GM12878 (cell line): ENCODE measurements around the gene ZSCAN26. TPM values are rescaled to one million over a fixed set of nuclear protein-coding genes. Genes with fewer than 3 reads are reported as not detected.
A peak's percentile ranks its signal among the peaks of the same experiment; 100 is the strongest.

ENCODE experiments used
- ATF3 ChIP-seq: IDR thresholded peaks from 2 replicates; pipeline ENCODE4 v1.6.1; 2011; ENCODE audit warnings: low read depth, mild to moderate bottlenecking, low read length, moderate library complexity, borderline replicate concordance; ENCODE audit errors: extremely low read depth
- ATF7 ChIP-seq: fragments of 450-650 bp; IDR thresholded peaks from 2 replicates; pipeline ENCODE4 v1.6.1; 2016; ENCODE audit warnings: low read depth, mild to moderate bottlenecking
- BHLHE40 ChIP-seq, 2 experiments: fragments of 450-650 bp in 1 of 2; IDR thresholded peaks; 2 replicates each; pipeline ENCODE4 v1.6.1; 2011 to 2017; ENCODE audit warnings: low read depth in 2 of 2, borderline replicate concordance in 1 of 2, improper control_type of control experiment in 1 of 2, low read length in 1 of 2, mild to moderate bottlenecking in 1 of 2
- BMI1 ChIP-seq: fragments of 450-650 bp; IDR thresholded peaks from 2 replicates; pipeline ENCODE4 v1.6.1; 2016; ENCODE audit warnings: mild to moderate bottlenecking, moderate library complexity, borderline replicate concordance
- CBX3 ChIP-seq: fragments of 200-600 bp; sonication (generic); IDR thresholded peaks from 2 replicates; pipeline ENCODE4 v1.6.1; 2016; ENCODE audit warnings: low read depth, borderline replicate concordance
- CHD1 ChIP-seq: IDR thresholded peaks from 2 replicates; pipeline ENCODE4 v1.6.1; 2012; ENCODE audit warnings: low read depth, low read length, improper control_type of control experiment
- CHD2 ChIP-seq: IDR thresholded peaks from 2 replicates; pipeline ENCODE4 v1.6.1; 2011; ENCODE audit warnings: low read depth, low read length, improper control_type of control experiment, borderline replicate concordance
- DPF2 ChIP-seq: fragments of 450-650 bp; IDR thresholded peaks from 2 replicates; pipeline ENCODE4 v1.6.1; 2017; ENCODE audit warnings: mild to moderate bottlenecking
- GABPA ChIP-seq: IDR thresholded peaks from 2 replicates; pipeline ENCODE4 v1.6.1; 2014; ENCODE audit warnings: antibody characterized with exemption, low read depth, mild to moderate bottlenecking, inconsistent platforms
- HCFC1 ChIP-seq: fragments of 150-350 bp; IDR thresholded peaks from 2 replicates; pipeline ENCODE4 v1.6.1; 2014; ENCODE audit warnings: low read length
- IKZF2 ChIP-seq, 2 experiments: fragments of 450-650 bp; IDR thresholded peaks; 2 replicates each; pipeline ENCODE4 v1.6.1; 2017; ENCODE audit warnings: mild to moderate bottlenecking in 2 of 2, moderate library complexity in 2 of 2
- IRF5 ChIP-seq: fragments of 450-650 bp; IDR thresholded peaks from 2 replicates; pipeline ENCODE4 v1.6.1; 2017; ENCODE audit warnings: borderline replicate concordance
- JUNB ChIP-seq: IDR thresholded peaks from 2 replicates; pipeline ENCODE4 v1.6.1; 2016; ENCODE audit warnings: antibody characterized with exemption, mild to moderate bottlenecking
- MTA2 ChIP-seq: fragments of 450-650 bp; IDR thresholded peaks from 2 replicates; pipeline ENCODE4 v1.6.1; 2016; ENCODE audit warnings: low read depth, mild to moderate bottlenecking, moderate library complexity
- NFIC ChIP-seq: IDR thresholded peaks from 2 replicates; pipeline ENCODE4 v1.6.1; 2012; ENCODE audit warnings: low read depth, mild to moderate bottlenecking, inconsistent platforms, low read length, moderate library complexity
- NFXL1 ChIP-seq: fragments of 450-650 bp; IDR thresholded peaks from 2 replicates; pipeline ENCODE4 v1.6.1; 2017; ENCODE audit warnings: antibody characterized with exemption, mild to moderate bottlenecking, borderline replicate concordance
- NR2C2 ChIP-seq: IDR thresholded peaks from 2 replicates; pipeline ENCODE4 v1.6.1; 2011; ENCODE audit warnings: borderline replicate concordance, low read depth; ENCODE audit not compliant: control insufficient read depth, insufficient read length
- PRDM15 ChIP-seq: fragments of 450-650 bp; formaldehyde crosslinking; IDR thresholded peaks from 2 replicates; pipeline ENCODE4 v1.4.0; 2020; ENCODE audit warnings: mild to moderate bottlenecking, moderate library complexity
- SMC3 ChIP-seq: IDR thresholded peaks from 2 replicates; pipeline ENCODE4 v1.6.1; 2011; ENCODE audit warnings: low read length, improper control_type of control experiment, borderline replicate concordance
- SP1 ChIP-seq: IDR thresholded peaks from one replicate; pipeline ENCODE4 v1.6.1; 2011; ENCODE audit warnings: low read depth, low read length
- SUPT20H ChIP-seq: IDR thresholded peaks from 2 replicates; pipeline ENCODE4 v1.6.1; 2011; ENCODE audit warnings: low read depth, mild to moderate bottlenecking, low read length, moderate library complexity, borderline replicate concordance; ENCODE audit not compliant: control insufficient read depth
- TARDBP ChIP-seq: IDR thresholded peaks from 2 replicates; pipeline ENCODE4 v1.6.1; 2016; ENCODE audit warnings: borderline replicate concordance
- ZBTB11 ChIP-seq: fragments of 450-650 bp; formaldehyde crosslinking; IDR thresholded peaks from 2 replicates; pipeline ENCODE4 v1.5.0; 2022; ENCODE audit warnings: mild to moderate bottlenecking, missing genetic modification characterization
- ZNF217 ChIP-seq: fragments of 450-650 bp; IDR thresholded peaks from 2 replicates; pipeline ENCODE4 v1.6.1; 2017; ENCODE audit warnings: antibody characterized with exemption, mild to moderate bottlenecking
- ZNF384 ChIP-seq: IDR thresholded peaks from 2 replicates; pipeline ENCODE4 v1.6.1; 2012; ENCODE audit warnings: low read depth, mild to moderate bottlenecking, low read length, improper control_type of control experiment, borderline replicate concordance
- polyA plus RNA-seq, 11 experiments: library from polyadenylated mRNA; depleted of rRNA in 4 of 11; unstranded in 6 of 11; stranded (reverse) in 5 of 11; fragments of >200 nt; fragmentation: Nextera tagmentation in 4 of 11; fragmentation: Illumina TruSeq in 1 of 11; extraction: Ambion mirVana in 4 of 11; extraction: Trizol in 1 of 11; gene quantifications; 1 replicate in 1 of 11; 2 replicates in 10 of 11; pipeline versions ENCODE4 v1.2.1 to v1.2.3, GENCODE V29; 2011 to 2016; ENCODE audit warnings: inconsistent platforms in 2 of 11, missing spikeins in 2 of 11, low read depth in 1 of 11
- total RNA-seq, 4 experiments: library from RNA; depleted of rRNA in 3 of 4; stranded (reverse); fragments of >200 nt in 3 of 4; fragmentation: Illumina TruSeq in 1 of 4; extraction: Trizol in 1 of 4; gene quantifications; 2 replicates each; pipeline versions ENCODE4 v1.2.1 to v1.2.3, GENCODE V29; 2013 to 2021

The ZSCAN26 gene
- total and polyA plus RNA-seq, 10 of the 15 experiments (the other 5 are each of a cell fraction or from before 2014, with no cell fraction given) = 4.5 to 13.3 (median 6.5) TPM

GRCh38 chr6:28303570-28303969 lies 36.6 kb downstream of the ZSCAN26 start (continued):
- TF ChIP-seq SUPT20H = no peak
- TF ChIP-seq PRDM15 (CRISPR knock-in tag) = no peak
- peak; percentile 61 for TF ChIP-seq MTA2
- no peak for TF ChIP-seq CHD2
- no peak for TF ChIP-seq CBX3
- no peak for TF ChIP-seq DPF2
- TF ChIP-seq IRF5 = no peak
- no peak for TF ChIP-seq SP1
- peak; percentile 90 for TF ChIP-seq ZNF217
- no peak for TF ChIP-seq SMC3
- no peak for TF ChIP-seq BMI1
- no peak for TF ChIP-seq ATF3
- no peak for TF ChIP-seq NR2C2
- TF ChIP-seq NFXL1 = no peak
- no peak for TF ChIP-seq BHLHE40 (IDR thresholded peaks at IDR 0.05; ENCODE audit: borderline replicate concordance in 1 of 2, low read depth in 2 of 2, low read length in 1 of 2)
- TF ChIP-seq NFIC = peak; percentile 56; the same call in 1 of the 2 replicates
- peak; percentile 72 for TF ChIP-seq ATF7
- TF ChIP-seq GABPA = no peak
- TF ChIP-seq ZNF384 = no peak
- no peak for TF ChIP-seq IKZF2 (IDR thresholded peaks at IDR 0.05)
- TF ChIP-seq HCFC1 = no peak
- no peak for TF ChIP-seq ZBTB11
- 0 out of 2 replicates have a peak, but pooled peaks have one; percentile 34 for TF ChIP-seq JUNB
- no peak for TF ChIP-seq CHD1
- no peak for TF ChIP-seq TARDBP
